Activated T-helper 17 cell treated with anti-CD3 and anti-CD28 coated beads, Interleukin-2, amount 50 U/mL, for 72 hours (primary cell): ENCODE measurements around the gene COX20. TPM values are rescaled to one million over a fixed set of nuclear protein-coding genes. Genes with fewer than 3 reads are reported as not detected.

ENCODE experiments used
- ATAC-seq: fragments of 150-1000 bp; cut with Tn5 transposase; replicated peaks from 2 replicates; pipeline ENCODE4 v1.10.0; 2021; ENCODE audit warnings: mild to moderate bottlenecking, moderate library complexity
- H3K27ac Mint-ChIP-seq: one replicate; pipeline ENCODE4 v1.8.0; 2022; ENCODE audit warnings: mixed read lengths
- H3K27me3 Mint-ChIP-seq: one replicate; pipeline ENCODE4 v1.8.0; 2022; ENCODE audit warnings: mixed read lengths
- H3K36me3 Mint-ChIP-seq: one replicate; pipeline ENCODE4 v1.8.0; 2022; ENCODE audit warnings: low read depth, mild to moderate bottlenecking, mixed read lengths
- H3K4me1 Mint-ChIP-seq: one replicate; pipeline ENCODE4 v1.8.0; 2022; ENCODE audit warnings: mixed read lengths
- H3K4me3 Mint-ChIP-seq: one replicate; pipeline ENCODE4 v1.8.0; 2022; ENCODE audit warnings: mild to moderate bottlenecking, mixed read lengths
- H3K9me3 Mint-ChIP-seq: one replicate; pipeline ENCODE4 v1.8.0; 2022; ENCODE audit warnings: mixed read lengths
- total RNA-seq, 2 donors: library from RNA; stranded (reverse); gene quantifications; one replicate each; pipeline ENCODE4 v1.2.3, GENCODE V29; 2022

Gene COX20
- total RNA-seq, 2 donors from 2014 or later: 38.7 to 43.1 TPM

GRCh38 chr1:244837597-244838258 lies 2.3 kb downstream of the COX20 start:
- Mint-ChIP-seq H3K36me3 (peaks cover 84% of the 10 kb centered on the region), H3K9me3 (no peaks in the 10 kb centered on the region), H3K4me1 (peaks cover 42% of the 10 kb centered on the region), H3K27ac (peak overlapping the region; percentile 97), H3K27me3 (no peaks in the 10 kb centered on the region), H3K4me3 (peak overlapping the region; percentile 93)
- no peak for ATAC-seq

- Mint-ChIP-seq H3K27me3 (no peaks in the 10 kb centered on the region), H3K9me3 (no peaks in the 10 kb centered on the region), H3K36me3 (peaks cover 98% of the 10 kb centered on the region), H3K4me1 (peaks cover 33% of the 10 kb centered on the region), H3K4me3 (peak overlapping the region; percentile 93), H3K27ac (peak overlapping the region; percentile 32)
- no peak for ATAC-seq
Observed at GRCh38 chr1:244839656-244840055, 4.2 kb downstream of the COX20 start.

GRCh38 chr1:244840219-244840794 lies 4.8 kb downstream of the COX20 start:
- Mint-ChIP-seq H3K27ac (peak overlapping the region; percentile 31), H3K9me3 (no peaks in the 10 kb centered on the region), H3K27me3 (no peaks in the 10 kb centered on the region), H3K36me3 (peaks cover 98% of the 10 kb centered on the region), H3K4me3 (peak overlapping the region; percentile 93), H3K4me1 (peaks cover 31% of the 10 kb centered on the region)
- ATAC-seq: no peak

DNA sequence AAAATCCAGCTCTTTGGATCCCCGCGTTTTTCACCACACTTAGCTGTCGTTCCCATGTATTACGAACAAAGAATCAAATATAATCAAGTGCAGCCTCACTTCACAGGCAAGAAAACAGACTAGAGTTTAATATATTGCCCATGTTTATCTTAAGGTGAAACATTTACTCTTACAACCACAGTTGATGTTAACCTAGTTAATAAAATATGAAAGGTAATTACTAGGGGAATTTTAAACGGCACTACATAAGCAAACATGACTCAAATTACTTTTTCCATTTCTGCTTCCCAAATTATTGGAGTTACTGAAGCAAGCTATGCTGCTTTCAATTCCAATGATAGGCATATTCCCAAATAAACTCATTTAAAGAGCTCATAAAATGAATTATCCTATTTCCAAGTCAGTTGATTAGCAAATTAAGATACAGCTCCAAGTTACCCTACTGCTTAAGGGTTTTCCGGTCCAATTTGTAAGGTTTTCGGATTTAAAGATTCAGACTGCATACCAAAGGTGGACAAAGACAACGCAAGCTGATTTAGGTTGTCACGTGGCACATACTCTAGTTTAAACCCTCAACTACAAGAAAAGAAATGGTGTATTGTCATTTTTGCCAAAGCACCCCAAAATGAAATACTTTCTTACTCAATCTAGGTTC lies 5.9 kb downstream of the COX20 start:
- no peaks in the 10 kb centered on the region for H3K27me3 Mint-ChIP-seq
- H3K4me1 Mint-ChIP-seq: peaks cover 39% of the 10 kb centered on the region

DNA sequence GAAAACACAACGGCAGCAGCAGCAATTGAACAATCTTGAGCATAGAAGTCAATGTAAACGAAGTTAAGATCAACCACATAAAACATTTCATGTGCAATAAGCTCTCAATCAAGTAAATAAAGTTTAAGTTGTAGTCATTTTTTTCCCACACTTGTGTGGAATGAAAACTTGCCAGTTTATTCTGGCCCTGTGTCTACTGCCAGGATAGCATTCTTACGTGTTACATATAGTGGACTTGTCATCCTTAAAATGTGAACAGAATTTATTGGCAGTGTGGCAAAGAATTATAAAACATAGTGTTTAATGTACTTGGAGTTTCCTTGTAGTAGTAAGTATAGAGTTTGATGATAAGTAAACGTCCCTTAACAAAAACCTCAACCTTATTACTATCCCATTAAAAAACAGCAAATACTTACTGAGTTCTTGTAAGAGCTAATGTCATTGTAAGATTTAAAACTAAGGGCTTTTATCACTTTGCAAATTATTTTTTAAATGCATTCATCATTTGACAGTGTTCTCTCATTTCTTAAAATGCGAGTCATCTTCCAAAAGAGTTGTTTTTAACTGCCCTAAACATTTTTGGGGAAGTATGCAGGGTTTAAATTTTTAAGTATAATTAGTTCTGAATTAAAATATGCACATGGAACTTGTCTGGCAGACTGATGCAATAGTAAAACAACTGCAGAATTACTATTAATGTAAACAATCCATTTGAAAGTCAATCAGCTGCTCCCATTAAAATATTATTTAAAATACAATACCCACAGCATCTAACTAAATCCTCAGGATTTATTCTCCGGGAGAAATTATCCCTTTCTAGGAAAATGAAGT lies 7.9 kb downstream of the COX20 start:
- H3K36me3 Mint-ChIP-seq: peaks cover 100% of the 10 kb centered on the region
- H3K9me3 Mint-ChIP-seq: no peaks in the 10 kb centered on the region
- H3K27me3 Mint-ChIP-seq: no peaks in the 10 kb centered on the region
- H3K4me3 Mint-ChIP-seq: no peak overlapping the region
- ATAC-seq: no peak
- no peak overlapping the region for H3K27ac Mint-ChIP-seq
- peaks cover 35% of the 10 kb centered on the region for H3K4me1 Mint-ChIP-seq

More for the DNA sequence above, 5.9 kb downstream of the COX20 start:
- Mint-ChIP-seq H3K27ac (peak overlapping the region; percentile 31), H3K36me3 (peaks cover 100% of the 10 kb centered on the region), H3K4me3 (peak overlapping the region; percentile 93), H3K9me3 (no peaks in the 10 kb centered on the region)
- no peak for ATAC-seq

GRCh38 chr1:244844155-244845121 lies 9.0 kb downstream of the COX20 start:
- Mint-ChIP-seq H3K27ac (peak overlapping the region; percentile 29), H3K27me3 (no peaks in the 10 kb centered on the region), H3K4me3 (peak overlapping the region; percentile 9), H3K36me3 (peaks cover 100% of the 10 kb centered on the region), H3K4me1 (peaks cover 35% of the 10 kb centered on the region), H3K9me3 (no peaks in the 10 kb centered on the region)
- peak; percentile 23 for ATAC-seq

GRCh38 chr1:244846653-244847052 lies 11.2 kb downstream of the COX20 start:
- no peak for ATAC-seq
- no peak overlapping the region for H3K4me3 Mint-ChIP-seq
- H3K36me3 Mint-ChIP-seq: peaks cover 100% of the 10 kb centered on the region
- no peaks in the 10 kb centered on the region for H3K9me3 Mint-ChIP-seq
- H3K27ac Mint-ChIP-seq: no peak overlapping the region
- no peaks in the 10 kb centered on the region for H3K27me3 Mint-ChIP-seq
- peaks cover 27% of the 10 kb centered on the region for H3K4me1 Mint-ChIP-seq

DNA sequence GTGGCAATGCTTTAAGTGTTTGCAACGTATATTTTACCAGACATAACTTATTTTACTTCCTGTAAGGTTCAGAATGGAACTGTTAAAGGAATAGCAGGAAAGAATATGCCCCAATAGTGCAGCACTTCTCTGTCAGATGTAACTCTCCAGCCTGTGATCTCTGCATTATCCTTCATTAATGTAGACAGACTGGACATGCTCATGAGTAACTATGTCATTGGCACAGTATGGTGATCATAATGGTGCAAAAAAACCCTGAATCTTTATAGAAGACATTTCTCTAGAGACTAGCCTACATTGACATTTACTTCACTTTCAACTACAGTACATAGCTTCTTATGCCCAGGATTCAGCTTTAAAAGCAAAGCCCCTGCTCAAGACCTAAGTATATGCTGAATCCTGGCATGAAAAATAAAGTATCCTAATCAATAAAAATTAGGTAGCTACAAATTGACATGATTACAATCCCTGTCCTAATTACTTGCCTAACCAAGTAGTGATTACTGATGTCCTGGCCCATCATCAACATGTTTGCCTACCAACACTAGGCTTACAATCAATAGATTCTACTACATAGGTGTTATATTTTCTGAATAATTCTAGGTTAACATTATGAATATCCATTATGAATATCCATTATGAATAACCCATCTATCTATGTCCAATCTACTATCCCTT lies 13.9 kb downstream of the COX20 start:
- ATAC-seq: no peak
- H3K27me3 Mint-ChIP-seq: no peaks in the 10 kb centered on the region
- H3K4me3 Mint-ChIP-seq: no peak overlapping the region
- H3K36me3 Mint-ChIP-seq: peaks cover 100% of the 10 kb centered on the region
- peak overlapping the region; percentile 47 for H3K27ac Mint-ChIP-seq
- H3K9me3 Mint-ChIP-seq: no peaks in the 10 kb centered on the region
- peaks cover 40% of the 10 kb centered on the region for H3K4me1 Mint-ChIP-seq

- H3K4me3 Mint-ChIP-seq: no peak overlapping the region
- no peak for ATAC-seq
- peaks cover 47% of the 10 kb centered on the region for H3K4me1 Mint-ChIP-seq
- peaks cover 100% of the 10 kb centered on the region for H3K36me3 Mint-ChIP-seq
- H3K27ac Mint-ChIP-seq: no peak overlapping the region
- H3K9me3 Mint-ChIP-seq: no peaks in the 10 kb centered on the region
- H3K27me3 Mint-ChIP-seq: no peaks in the 10 kb centered on the region
Observed at GRCh38 chr1:244850099-244850852, 14.8 kb downstream of the COX20 start.

DNA sequence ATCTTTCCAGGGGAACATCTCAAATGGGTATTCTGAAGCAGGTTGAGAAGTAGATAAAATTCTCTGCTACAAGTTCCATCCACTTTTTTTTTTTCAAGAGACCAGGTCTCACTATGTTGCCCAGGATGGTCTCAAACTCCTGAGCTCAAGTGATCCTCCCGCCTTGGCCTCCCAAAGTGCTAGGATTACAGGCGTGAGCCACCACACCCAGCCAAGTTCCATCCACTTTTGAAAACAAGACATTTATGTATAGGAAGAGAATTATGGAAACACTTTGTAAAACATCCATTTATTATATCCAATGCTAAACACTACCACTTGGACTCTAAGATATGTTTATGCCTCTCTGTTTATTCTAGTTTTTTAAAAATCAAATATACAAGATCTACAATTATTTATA lies 15.4 kb downstream of the COX20 start:
- H3K36me3 Mint-ChIP-seq: peaks cover 100% of the 10 kb centered on the region
- no peaks in the 10 kb centered on the region for H3K9me3 Mint-ChIP-seq
- no peak overlapping the region for H3K27ac Mint-ChIP-seq
- ATAC-seq: no peak
- H3K4me3 Mint-ChIP-seq: no peak overlapping the region
- H3K4me1 Mint-ChIP-seq: peaks cover 49% of the 10 kb centered on the region
- no peaks in the 10 kb centered on the region for H3K27me3 Mint-ChIP-seq

GRCh38 chr1:244851546-244852231 lies 16.2 kb downstream of the COX20 start:
- peaks cover 100% of the 10 kb centered on the region for H3K36me3 Mint-ChIP-seq
- H3K27ac Mint-ChIP-seq: peak overlapping the region; percentile 66
- no peaks in the 10 kb centered on the region for H3K27me3 Mint-ChIP-seq
- H3K4me1 Mint-ChIP-seq: peaks cover 51% of the 10 kb centered on the region
- ATAC-seq: peak; percentile 29
- H3K9me3 Mint-ChIP-seq: no peaks in the 10 kb centered on the region
- H3K4me3 Mint-ChIP-seq: peak overlapping the region; percentile 24

GRCh38 chr1:244852694-244853093 lies 17.2 kb downstream of the COX20 start:
- ATAC-seq: no peak
- Mint-ChIP-seq H3K4me1 (peaks cover 53% of the 10 kb centered on the region), H3K27ac (no peak overlapping the region)

More at GRCh38 chr1:244852694-244853093, 17.2 kb downstream of the COX20 start:
- no peaks in the 10 kb centered on the region for H3K27me3 Mint-ChIP-seq
- H3K36me3 Mint-ChIP-seq: peaks cover 100% of the 10 kb centered on the region
- no peaks in the 10 kb centered on the region for H3K9me3 Mint-ChIP-seq
- peak overlapping the region; percentile 24 for H3K4me3 Mint-ChIP-seq
